ENCODE data around the gene FIG4.

Gene FIG4

DNA sequence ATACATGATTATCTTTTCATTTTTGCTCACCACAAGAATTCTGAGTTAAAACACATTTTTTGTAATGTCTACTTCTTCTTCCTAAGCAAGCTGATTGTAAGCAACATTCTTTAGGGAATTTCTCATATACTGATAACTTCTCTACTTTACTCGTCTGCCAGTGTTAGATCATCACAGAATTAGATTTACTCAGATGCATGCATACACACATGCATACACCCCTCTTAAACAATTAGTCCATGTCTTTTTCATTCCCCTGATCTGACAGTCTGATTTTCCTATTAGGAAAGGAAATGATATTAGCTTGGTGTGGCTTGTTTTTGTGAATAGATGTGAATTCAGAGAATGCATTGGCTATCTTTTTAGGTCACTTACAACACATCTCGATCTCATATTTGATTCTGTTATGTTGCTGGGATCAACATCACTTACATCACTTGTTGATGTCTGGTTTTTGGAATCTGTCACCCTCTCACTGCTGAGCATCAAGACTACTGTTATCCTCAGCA lies 91.4 kb downstream of the FIG4 start:
- Histone ChIP-seq H2AK5ac (ENCODE audit: low read depth, low read length) (no peak overlapping the region), H3K18ac (ENCODE audit: low read length) (no peak overlapping the region), H3K36me3 (replicated peaks in 1 of 2; ENCODE audit: control insufficient read depth in 2 of 2, insufficient read depth in 2 of 2, low read length in 2 of 2) (peaks cover 0 to 12% of the 10 kb centered on the region in 2 donors), H3K4me3 (ENCODE audit: low read length in 2 of 2) (no peak overlapping the region), H3K4me1 (ENCODE audit: control insufficient read depth in 2 of 2, insufficient read depth in 1 of 2, low read depth in 1 of 2, low read length in 2 of 2) (no peaks in the 10 kb centered on the region), H3K9ac (ENCODE audit: low read depth, low read length, poor library complexity) (no peak overlapping the region), H3K79me1 (ENCODE audit: low read depth, low read length) (no peaks in the 10 kb centered on the region), H3K27me3 (ENCODE audit: control insufficient read depth in 3 of 3, insufficient read depth in 3 of 3, low read depth in 1 of 3, low read length in 3 of 3) (no peaks in the 10 kb centered on the region), H3K4me2 (ENCODE audit: insufficient read depth, low read length, poor library complexity, severe bottlenecking) (no peak overlapping the region), H2AFZ (ENCODE audit: low read length) (no peak overlapping the region), H2BK15ac (ENCODE audit: low read length) (no peak overlapping the region), H3K9me3 (replicated peaks in 1 of 2; ENCODE audit: control insufficient read depth in 2 of 2, insufficient read depth in 1 of 2, low read depth in 1 of 2, low read length in 2 of 2) (peaks cover 0 to 11% of the 10 kb centered on the region in 2 donors), H4K91ac (ENCODE audit: low read depth, low read length, poor library complexity) (no peak overlapping the region), H3K4ac (ENCODE audit: low read length) (no peak overlapping the region), H3K27ac (replicated peaks; ENCODE audit: low read length) (no peak overlapping the region), H2BK120ac (ENCODE audit: low read depth, low read length) (no peak overlapping the region), H3K14ac (ENCODE audit: low read length) (no peak overlapping the region), H2BK5ac (ENCODE audit: low read length) (no peak overlapping the region), H4K8ac (ENCODE audit: low read depth, low read length) (no peak overlapping the region), H3K23ac (ENCODE audit: low read depth, low read length, poor library complexity) (no peak overlapping the region), H2BK12ac (ENCODE audit: low read length) (no peak overlapping the region)
- no CpG with 5 or more reads among the region's 2 CpGs for WGBS, 2 donors (ENCODE audit: extremely low coverage in 2 of 2, insufficient read length in 2 of 2, insufficient replicate concordance in 1 of 2)
- DNase-seq (ENCODE audit: low spot score), result no peak

DNA sequence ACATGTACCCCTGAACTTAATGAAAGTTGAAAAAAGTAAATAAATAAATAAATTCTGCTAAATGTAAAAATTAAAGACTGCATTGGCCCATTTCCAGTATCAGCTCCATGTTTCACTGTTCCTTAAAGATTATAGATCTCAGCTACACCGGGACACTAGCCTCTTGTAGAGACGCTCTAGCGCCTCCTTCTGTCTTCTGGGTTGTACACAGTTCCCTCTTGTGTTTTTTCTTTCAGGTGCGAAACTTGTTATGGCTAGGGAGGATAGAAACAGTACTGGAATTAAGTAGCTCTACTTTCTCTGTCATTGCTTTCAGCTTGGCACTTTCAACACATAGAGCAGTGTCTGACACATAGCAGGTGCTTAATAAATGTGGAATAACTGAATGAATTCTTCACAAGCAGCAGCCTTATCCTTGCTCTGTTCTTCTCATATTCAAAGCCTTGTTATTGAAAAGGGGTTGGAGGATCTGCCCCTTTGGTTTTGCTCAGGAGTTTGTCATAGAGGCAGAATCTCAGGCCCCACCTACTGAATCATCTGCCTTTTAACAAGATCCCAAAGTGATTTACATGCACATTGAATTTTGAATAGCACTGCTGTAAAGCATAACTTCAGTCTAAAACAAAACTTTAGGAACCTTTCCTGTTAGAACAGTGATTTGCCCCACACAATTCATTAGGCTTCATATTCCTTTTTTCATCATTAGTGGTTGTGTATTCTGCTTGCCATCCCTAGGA lies 92.3 kb downstream of the FIG4 start:
- Histone ChIP-seq H4K91ac (ENCODE audit: low read depth, low read length, poor library complexity) (no peak overlapping the region), H2AFZ (ENCODE audit: low read length) (no peak overlapping the region), H2BK120ac (ENCODE audit: low read depth, low read length) (no peak overlapping the region), H3K9me3 (replicated peaks in 1 of 2; ENCODE audit: control insufficient read depth in 2 of 2, insufficient read depth in 1 of 2, low read depth in 1 of 2, low read length in 2 of 2) (peaks cover 0 to 13% of the 10 kb centered on the region in 2 donors), H3K27ac (replicated peaks; ENCODE audit: low read length) (no peak overlapping the region), H2BK5ac (ENCODE audit: low read length) (no peak overlapping the region), H3K36me3 (replicated peaks in 1 of 2; ENCODE audit: control insufficient read depth in 2 of 2, insufficient read depth in 2 of 2, low read length in 2 of 2) (peaks cover 0 to 12% of the 10 kb centered on the region in 2 donors), H3K4me2 (ENCODE audit: insufficient read depth, low read length, poor library complexity, severe bottlenecking) (no peak overlapping the region), H3K4me1 (ENCODE audit: control insufficient read depth in 2 of 2, insufficient read depth in 1 of 2, low read depth in 1 of 2, low read length in 2 of 2) (no peaks in the 10 kb centered on the region), H4K8ac (ENCODE audit: low read depth, low read length) (no peak overlapping the region), H3K18ac (ENCODE audit: low read length) (no peak overlapping the region), H3K79me1 (ENCODE audit: low read depth, low read length) (no peaks in the 10 kb centered on the region), H3K14ac (ENCODE audit: low read length) (no peak overlapping the region), H2AK5ac (ENCODE audit: low read depth, low read length) (no peak overlapping the region), H3K27me3 (ENCODE audit: control insufficient read depth in 3 of 3, insufficient read depth in 3 of 3, low read depth in 1 of 3, low read length in 3 of 3) (no peaks in the 10 kb centered on the region), H3K4ac (ENCODE audit: low read length) (no peak overlapping the region), H3K4me3 (ENCODE audit: low read length in 2 of 2) (no peak overlapping the region), H3K23ac (ENCODE audit: low read depth, low read length, poor library complexity) (no peak overlapping the region), H2BK12ac (ENCODE audit: low read length) (no peak overlapping the region), H3K9ac (ENCODE audit: low read depth, low read length, poor library complexity) (no peak overlapping the region), H2BK15ac (ENCODE audit: low read length) (no peak overlapping the region)
- WGBS, 2 donors (ENCODE audit: extremely low coverage in 2 of 2, insufficient read length in 2 of 2, insufficient replicate concordance in 1 of 2), result no CpG with 5 or more reads among the region's 4 CpGs
- DNase-seq (ENCODE audit: low spot score), result no peak

DNA sequence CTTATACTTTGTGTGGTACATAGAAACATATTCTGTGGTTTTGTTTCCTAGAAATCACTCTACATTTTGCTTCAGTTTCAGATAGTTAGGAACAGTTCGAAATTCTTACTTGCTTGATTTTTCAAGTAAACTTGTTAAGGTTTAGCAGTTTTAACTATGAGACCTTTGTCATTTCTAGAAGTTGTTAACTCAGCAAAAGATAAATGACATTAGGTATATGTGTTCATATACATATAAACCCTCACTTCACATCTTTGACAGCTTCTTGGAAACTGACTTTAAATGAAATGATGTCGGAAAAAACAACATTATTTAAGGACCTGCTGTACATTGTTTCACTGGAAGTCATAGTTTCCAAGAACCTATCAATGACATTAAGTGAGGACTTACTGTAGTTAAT lies 96.2 kb downstream of the FIG4 start:
- peaks cover 0 to 12% of the 10 kb centered on the region in 2 donors for H3K36me3 ChIP-seq (replicated peaks in 1 of 2; ENCODE audit: control insufficient read depth in 2 of 2, insufficient read depth in 2 of 2, low read length in 2 of 2)
- H2AFZ ChIP-seq (ENCODE audit: low read length), result no peak overlapping the region
- H4K91ac ChIP-seq (ENCODE audit: low read depth, low read length, poor library complexity), result no peak overlapping the region
- no peak overlapping the region for H2BK12ac ChIP-seq (ENCODE audit: low read length)
- WGBS, 2 donors (ENCODE audit: extremely low coverage in 2 of 2, insufficient read length in 2 of 2, insufficient replicate concordance in 1 of 2), result no CpG with 5 or more reads among the region's 2 CpGs
- no peaks in the 10 kb centered on the region for H3K27me3 ChIP-seq (ENCODE audit: control insufficient read depth in 3 of 3, insufficient read depth in 3 of 3, low read depth in 1 of 3, low read length in 3 of 3)
- no peak overlapping the region for H3K27ac ChIP-seq (replicated peaks; ENCODE audit: low read length)
- no peak for DNase-seq (ENCODE audit: low spot score)
- peaks cover 3% of the 10 kb centered on the region in 2 donors for H3K4me1 ChIP-seq (ENCODE audit: control insufficient read depth in 2 of 2, insufficient read depth in 1 of 2, low read depth in 1 of 2, low read length in 2 of 2)
- no peaks in the 10 kb centered on the region for H3K79me1 ChIP-seq (ENCODE audit: low read depth, low read length)
- H4K8ac ChIP-seq (ENCODE audit: low read depth, low read length), result no peak overlapping the region
- no peak overlapping the region for H3K4ac ChIP-seq (ENCODE audit: low read length)
- H3K14ac ChIP-seq (ENCODE audit: low read length), result no peak overlapping the region
- H2AK5ac ChIP-seq (ENCODE audit: low read depth, low read length), result no peak overlapping the region
- peaks cover 0 to 13% of the 10 kb centered on the region in 2 donors for H3K9me3 ChIP-seq (replicated peaks in 1 of 2; ENCODE audit: control insufficient read depth in 2 of 2, insufficient read depth in 1 of 2, low read depth in 1 of 2, low read length in 2 of 2)
- H3K18ac ChIP-seq (ENCODE audit: low read length), result no peak overlapping the region
- no peak overlapping the region for H3K4me3 ChIP-seq (ENCODE audit: low read length in 2 of 2)
- H3K4me2 ChIP-seq (ENCODE audit: insufficient read depth, low read length, poor library complexity, severe bottlenecking), result no peak overlapping the region
- H3K23ac ChIP-seq (ENCODE audit: low read depth, low read length, poor library complexity), result no peak overlapping the region
- no peak overlapping the region for H2BK5ac ChIP-seq (ENCODE audit: low read length)
- H2BK15ac ChIP-seq (ENCODE audit: low read length), result no peak overlapping the region
- no peak overlapping the region for H3K9ac ChIP-seq (ENCODE audit: low read depth, low read length, poor library complexity)
- H2BK120ac ChIP-seq (ENCODE audit: low read depth, low read length), result no peak overlapping the region

DNA sequence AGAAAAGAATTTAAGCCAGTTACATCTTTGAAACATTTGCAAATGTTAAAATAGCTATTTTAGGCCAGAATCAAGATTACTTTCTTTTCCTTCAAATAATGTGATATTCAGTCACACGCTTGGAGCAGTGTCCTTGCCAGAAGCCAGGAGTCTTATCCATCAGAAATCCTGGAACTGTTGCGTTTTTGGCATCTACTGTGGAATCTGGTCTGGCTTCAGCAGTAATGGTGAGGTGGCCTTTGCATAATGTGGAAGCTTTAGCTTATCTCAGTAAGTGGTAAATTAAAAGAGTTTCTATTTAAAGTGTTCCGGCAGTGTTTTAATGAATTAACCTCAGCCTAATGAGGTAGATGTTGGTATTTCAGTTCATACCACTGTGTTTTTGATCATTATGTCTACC lies 97.6 kb downstream of the FIG4 start:
- Histone ChIP-seq H3K79me1 (ENCODE audit: low read depth, low read length) (no peaks in the 10 kb centered on the region), H3K14ac (ENCODE audit: low read length) (no peak overlapping the region), H3K27ac (replicated peaks; ENCODE audit: low read length) (no peak overlapping the region), H3K9me3 (replicated peaks in 1 of 2; ENCODE audit: control insufficient read depth in 2 of 2, insufficient read depth in 1 of 2, low read depth in 1 of 2, low read length in 2 of 2) (peaks cover 0 to 13% of the 10 kb centered on the region in 2 donors), H3K36me3 (replicated peaks in 1 of 2; ENCODE audit: control insufficient read depth in 2 of 2, insufficient read depth in 2 of 2, low read length in 2 of 2) (peaks cover 0 to 12% of the 10 kb centered on the region in 2 donors), H2BK5ac (ENCODE audit: low read length) (no peak overlapping the region), H3K18ac (ENCODE audit: low read length) (no peak overlapping the region), H2BK12ac (ENCODE audit: low read length) (no peak overlapping the region), H4K8ac (ENCODE audit: low read depth, low read length) (no peak overlapping the region), H4K91ac (ENCODE audit: low read depth, low read length, poor library complexity) (no peak overlapping the region), H3K4me3 (ENCODE audit: low read length in 2 of 2) (no peak overlapping the region), H3K4me1 (ENCODE audit: control insufficient read depth in 2 of 2, insufficient read depth in 1 of 2, low read depth in 1 of 2, low read length in 2 of 2) (peaks cover 3% of the 10 kb centered on the region in 2 donors), H2BK15ac (ENCODE audit: low read length) (no peak overlapping the region), H2AFZ (ENCODE audit: low read length) (no peak overlapping the region), H3K9ac (ENCODE audit: low read depth, low read length, poor library complexity) (no peak overlapping the region), H2AK5ac (ENCODE audit: low read depth, low read length) (no peak overlapping the region), H2BK120ac (ENCODE audit: low read depth, low read length) (no peak overlapping the region), H3K27me3 (ENCODE audit: control insufficient read depth in 3 of 3, insufficient read depth in 3 of 3, low read depth in 1 of 3, low read length in 3 of 3) (no peaks in the 10 kb centered on the region), H3K23ac (ENCODE audit: low read depth, low read length, poor library complexity) (no peak overlapping the region), H3K4ac (ENCODE audit: low read length) (no peak overlapping the region), H3K4me2 (ENCODE audit: insufficient read depth, low read length, poor library complexity, severe bottlenecking) (no peak overlapping the region)
- DNase-seq (ENCODE audit: low spot score), result no peak
- WGBS, 2 donors (ENCODE audit: extremely low coverage in 2 of 2, insufficient read length in 2 of 2, insufficient replicate concordance in 1 of 2), result no CpG with 5 or more reads among the region's 3 CpGs
